K562 (cell line): ENCODE measurements around the gene PSORS1C2. TPM values are rescaled to one million over a fixed set of nuclear protein-coding genes. Genes with fewer than 3 reads are reported as not detected.

ENCODE experiments used
- ATAC-seq: fragments of 200-7000 bp; cut with Tn5 transposase; 3 replicates; pipeline ENCODE4 v1.9.1; 2020; ENCODE audit warnings: moderate library complexity
- BruUV-seq: library from RNA; stranded (reverse); fragments of 400-500 nt; replicated peaks from 2 replicates; lab custom pipeline; 2021; lab: Mats Ljungman, UMichigan
- CTCF ChIA-PET: fragments of 300-600 bp; formaldehyde crosslinking; extraction: SDS; loops from one replicate; lab custom pipeline; 2021; ENCODE audit warnings: low intra/inter-chr PET ratio; lab: Yijun Ruan, JAX
- POLR2A ChIA-PET: fragments of 300-600, 350-650 bp; sonication (Branson Sonifier 250); formaldehyde crosslinking; extraction: SDS; loops from one replicate; lab custom pipeline; 2021; ENCODE audit warnings: antibody characterized with exemption, inconsistent platforms; lab: Yijun Ruan, JAX
- DNase-seq, 4 experiments: peaks; one replicate each; pipeline versions ENCODE4 v3.0.0 to v3.0.0-alpha.2; 2011 to 2018; ENCODE audit warnings: low spot score in 3 of 4, mixed read lengths in 3 of 4; ENCODE audit errors: extremely low read depth in 1 of 4
- FAIRE-seq: peaks from 2 replicates; lab custom pipeline; 2011; peaks lifted over from hg19 to GRCh38; lab: Jason Lieb, UNC
- H2AFZ ChIP-seq: 2 replicates; pipeline ENCODE4 v1.6.0; 2011; ENCODE audit warnings: low read depth, low read length, control low read depth, inconsistent platforms
- H3K27ac ChIP-seq: fragments of 200-600 bp; 3 replicates; pipeline ENCODE4 v1.8.0; 2011; ENCODE audit warnings: low read depth, mild to moderate bottlenecking, control low read depth, inconsistent platforms, low read length, moderate library complexity, mixed read lengths; ENCODE audit errors: extremely low read depth
- H3K27me3 ChIP-seq, 2 experiments: fragments of 300-600 bp in 1 of 2; 2 replicates in 1 of 2; 3 replicates in 1 of 2; pipeline versions ENCODE4 v1.6.0 to v1.8.0; 2011; ENCODE audit warnings: inconsistent platforms in 2 of 2, low read length in 2 of 2, mild to moderate bottlenecking in 1 of 2, mixed read lengths in 1 of 2, moderate library complexity in 1 of 2; ENCODE audit not compliant: control insufficient read depth in 2 of 2, insufficient read depth in 2 of 2
- H3K36me3 ChIP-seq: fragments of 300-600 bp; 3 replicates; pipeline ENCODE4 v1.8.0; 2011; ENCODE audit warnings: mild to moderate bottlenecking, low read length, inconsistent platforms; ENCODE audit not compliant: control insufficient read depth, insufficient read depth
- H3K4me1 ChIP-seq, 2 experiments: fragments of 200-600 bp in 1 of 2; replicated peaks in 1 of 2; 2 replicates in 1 of 2; 3 replicates in 1 of 2; pipeline versions ENCODE4 v1.5.1 to v1.8.0; 2011; ENCODE audit warnings: inconsistent platforms in 2 of 2, low read length in 2 of 2, mild to moderate bottlenecking in 1 of 2, mixed read lengths in 1 of 2, moderate library complexity in 1 of 2; ENCODE audit not compliant: control insufficient read depth in 2 of 2, insufficient read depth in 2 of 2
- H3K4me2 ChIP-seq: 2 replicates; pipeline ENCODE4 v1.6.1; 2011; ENCODE audit warnings: low read length, control low read depth, inconsistent platforms, mixed read lengths; ENCODE audit not compliant: insufficient read depth
- H3K4me3 ChIP-seq: fragments of 200-600 bp; sonication (generic), shearing (Covaris generic); 2 replicates; pipeline ENCODE4 v1.5.1; 2016; ENCODE audit warnings: control low read depth, inconsistent platforms
- H3K79me2 ChIP-seq: fragments of 200-600 bp; 3 replicates; pipeline ENCODE4 v1.8.0; 2011; ENCODE audit warnings: low read length, inconsistent platforms; ENCODE audit not compliant: control insufficient read depth, insufficient read depth
- H3K9ac ChIP-seq, 2 experiments: 2 replicates each; pipeline versions ENCODE4 v1.6.0 to v1.6.1; 2011; ENCODE audit warnings: low read depth in 2 of 2, low read length in 2 of 2, control low read depth in 1 of 2, inconsistent platforms in 1 of 2, mild to moderate bottlenecking in 1 of 2, mixed read lengths in 1 of 2; ENCODE audit not compliant: insufficient read depth in 1 of 2
- H3K9me1 ChIP-seq: one replicate; pipeline ENCODE4 v1.6.0; 2011; ENCODE audit warnings: inconsistent platforms, mild to moderate bottlenecking, low read length, moderate library complexity; ENCODE audit not compliant: control insufficient read depth, insufficient read depth
- H3K9me3 ChIP-seq: replicated peaks from 2 replicates; pipeline ENCODE4 v1.5.1; 2011; ENCODE audit warnings: low read depth, low read length, inconsistent platforms; ENCODE audit not compliant: control insufficient read depth, insufficient read depth
- H4K20me1 ChIP-seq: replicated peaks from 2 replicates; pipeline ENCODE4 v1.6.1; 2011; ENCODE audit warnings: low read length, inconsistent platforms, mixed read lengths; ENCODE audit not compliant: control insufficient read depth, insufficient read depth
- CLOCK ChIP-seq: fragments of 250-450 bp; sonication (Bioruptor Pico); IDR thresholded peaks from 2 replicates; pipeline ENCODE4 v1.4.0; 2020; ENCODE audit warnings: mild to moderate bottlenecking, moderate library complexity, borderline replicate concordance
- ZBTB33 ChIP-seq: sonication (generic); formaldehyde crosslinking; IDR thresholded peaks from 2 replicates; pipeline ENCODE4 v1.8.1; 2023; ENCODE audit warnings: mild to moderate bottlenecking, missing genetic modification reagents
- WGBS: fragments of 100-300 bp; shearing (Covaris generic); methylation state at CpG from one replicate; pipeline ENCODE4 v1.1.6; 2016; ENCODE audit warnings: low coverage, mixed read lengths; ENCODE audit not compliant: insufficient coverage; ENCODE audit errors: missing lambda C conversion rate; 5-methylcytosine and 5-hydroxymethylcytosine counted together
- in situ Hi-C: fragments of 300-500 bp; cut with MboI; formaldehyde crosslinking; loops from 4 replicates; pipeline ENCODE4 v1.15.0; 2018; ENCODE audit warnings: inconsistent platforms, mixed read lengths
- intact Hi-C: fragments of 100-400 bp; cut with micrococcal nuclease; formaldehyde crosslinking; loops from 2 replicates; pipeline ENCODE4 v1.14.2; 2022
- polyA plus RNA-seq, 8 experiments: library from polyadenylated mRNA; depleted of rRNA in 4 of 8; stranded (reverse) in 5 of 8; unstranded in 3 of 8; fragments of >200 nt; fragmentation: Nextera tagmentation in 2 of 8; fragmentation: Illumina TruSeq in 1 of 8; extraction: Ambion mirVana in 2 of 8; extraction: Trizol in 1 of 8; gene quantifications; 2 replicates each; pipeline versions ENCODE4 v1.2.1 to v1.2.3, GENCODE V29; 2011 to 2014; ENCODE audit warnings: inconsistent platforms in 1 of 8, missing spikeins in 1 of 8
- total RNA-seq, 7 experiments: library from RNA; depleted of rRNA in 6 of 7; stranded (reverse); fragments of >200 nt in 6 of 7; fragmentation: Illumina TruSeq in 2 of 7; extraction: Trizol in 2 of 7; gene quantifications; 2 replicates each; pipeline versions ENCODE4 v1.2.1 to v1.2.3, GENCODE V29; 2011 to 2021; ENCODE audit warnings: low replicate concordance in 1 of 7

PSORS1C2 gene
- total and polyA plus RNA-seq, 9 of the 15 experiments (the other 6 are each of a cell fraction or from before 2014, with no cell fraction given), result not detected

GRCh38 chr6:31161216-31162126 is 22.6 kb upstream of the PSORS1C2 start:
- TF ChIP-seq CLOCK (CRISPR knock-in tag) (no peak), ZBTB33 (CRISPR knock-in tag) (peak; percentile 64; the same call in 1 of the 2 replicates)
- Histone ChIP-seq H2AFZ (no peak overlapping the region), H3K4me1 (peaks cover 17 to 27% of the 10 kb centered on the region in 2 experiments; a peak in 4 of 5 replicates), H4K20me1 (no peaks in the 10 kb centered on the region; the same call in 1 of the 2 replicates), H3K4me3 (no peak overlapping the region), H3K36me3 (peaks cover 24% of the 10 kb centered on the region; the same call in 2 of the 3 replicates), H3K27me3 (no peaks in the 10 kb centered on the region), H3K9me3 (no peaks in the 10 kb centered on the region), H3K27ac (no peak overlapping the region), H3K4me2 (no peak overlapping the region), H3K9ac (no peak overlapping the region; a peak in 1 of 4 replicates), H3K79me2 (peaks cover 24% of the 10 kb centered on the region; the same call in 2 of the 3 replicates), H3K9me1 (no peaks in the 10 kb centered on the region)
- POLR2A ChIA-PET, result interaction anchor here (0.7 to 1.1 kb wide), 2 partner anchors 11 to 15 kb away, joined by 3 to 5 read pairs; no protein-coding TSS in a partner anchor
- ATAC-seq (no peak), DNase-seq (no peak), FAIRE-seq (no peak)
- no TSS peak for BruUV-seq
- in situ Hi-C loops, result no loop called here
- 88% methylated on average over 19 of the region's 19 CpGs for WGBS
- intact Hi-C loops, result no loop called here
- CTCF ChIA-PET, result no interaction called here
